ENCODE data around the gene CMSS1. TPM values are rescaled to one million over a fixed set of nuclear protein-coding genes. Genes with fewer than 3 reads are reported as not detected.
"Not testable (repeated sequence)": the region's sequence is repeated elsewhere in the genome, so short reads cannot be mapped to it uniquely, and the experiment has no call there.

The CMSS1 gene
- total and polyA plus RNA-seq, 7 experiments from 2014 or later = 14.9 to 47.7 (median 18.4) TPM

DNA sequence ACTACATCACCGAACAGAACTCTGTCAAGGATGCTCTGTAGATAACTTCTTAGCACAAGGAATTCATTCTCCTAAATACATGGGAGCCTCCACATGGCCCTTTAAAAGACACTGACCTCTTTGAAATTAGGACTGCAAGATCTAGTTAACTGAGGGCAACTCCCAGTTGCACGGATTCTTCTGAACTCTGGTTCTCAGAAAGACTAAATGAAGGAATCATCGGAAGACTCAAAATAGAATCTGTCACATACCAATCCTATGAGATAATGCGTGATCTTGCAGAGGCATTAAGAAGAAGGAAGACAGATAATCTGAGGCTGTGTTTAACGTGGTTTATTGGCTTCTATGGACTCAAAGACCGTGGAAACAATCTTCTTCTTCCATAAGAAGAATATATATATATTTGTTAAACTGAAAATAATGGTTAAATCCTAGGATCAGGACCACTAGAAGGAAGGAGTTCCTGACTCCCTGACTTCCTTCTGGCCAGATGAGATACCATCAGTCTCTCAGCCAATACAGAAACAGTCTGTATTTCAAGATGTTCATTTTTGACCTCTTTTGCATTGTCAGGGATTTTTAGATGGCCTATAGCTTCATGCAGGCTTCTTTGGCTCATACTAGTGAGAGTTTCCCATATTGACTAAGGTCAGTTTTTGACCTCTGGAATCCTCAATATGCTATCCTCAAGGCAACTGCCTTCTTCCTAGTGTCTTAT is 409.2 kb downstream of the CMSS1 start:
- H3K9me3 Mint-ChIP-seq = peaks cover 0 to 2% (median 0%) of the 10 kb centered on the region in 11 donors
- H3K36me3 ChIP-seq (ENCODE audit: control insufficient read depth in 2 of 3, insufficient read depth in 3 of 3, low read length in 3 of 3) = no peaks in the 10 kb centered on the region
- intact Hi-C loops (cut with micrococcal nuclease) = no loop called here
- peaks cover 0 to 3% (median 0%) of the 10 kb centered on the region in 5 donors for H3K27me3 Mint-ChIP-seq
- H3K27ac Mint-ChIP-seq = no peak overlapping the region
- H3K36me3 Mint-ChIP-seq = peaks cover 0 to 2% (median 0%) of the 10 kb centered on the region in 5 donors
- no peak overlapping the region for H3K4me3 ChIP-seq (ENCODE audit: low read length)
- H3K27me3 ChIP-seq (ENCODE audit: control insufficient read depth in 2 of 2, insufficient read depth in 2 of 2, low read length in 2 of 2) = no peaks in the 10 kb centered on the region
- DNase-seq (no peak), ATAC-seq (no peak)
- POLR2A ChIA-PET = no interaction called here
- no peaks in the 10 kb centered on the region for H3K4me1 ChIP-seq (ENCODE audit: control insufficient read depth in 2 of 2, insufficient read depth in 2 of 2, low read length in 2 of 2)
- no peak overlapping the region for H3K4me3 Mint-ChIP-seq
- CTCF ChIA-PET = interaction anchor here (0.6 kb wide), 2 partner anchors 1077 to 1729 kb away, joined by 3 to 5 read pairs; partner anchors contain the start of gene OR5K2
- H3K27ac ChIP-seq (ENCODE audit: low read depth, low read length) = no peak overlapping the region
- peaks cover 4 to 13% (median 6%) of the 10 kb centered on the region in 7 donors for H3K4me1 Mint-ChIP-seq
- no peaks in the 10 kb centered on the region for H3K9me3 ChIP-seq (ENCODE audit: control insufficient read depth in 2 of 3, low read length in 3 of 3)

DNA sequence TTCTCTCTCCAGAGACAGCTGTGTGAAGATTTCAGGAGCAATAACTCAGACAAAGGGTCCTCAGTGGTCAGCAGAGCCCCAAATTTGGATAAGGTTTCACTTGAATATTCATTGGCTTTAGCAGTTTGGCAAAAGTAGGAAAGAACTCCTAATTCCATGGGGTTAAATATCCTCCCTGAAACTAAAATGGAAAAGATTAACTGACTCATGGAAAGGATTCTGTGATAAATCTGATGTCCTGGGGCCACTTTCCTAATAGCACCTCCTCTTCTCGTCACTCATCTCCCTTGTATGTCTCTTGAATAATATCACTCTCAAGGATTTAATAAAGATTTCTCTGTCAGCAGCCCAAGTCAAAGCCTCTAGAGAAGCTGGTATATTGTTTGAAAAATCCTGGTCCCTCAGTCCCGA is 409.9 kb downstream of the CMSS1 start:
- ChIA-PET POLR2A (no interaction called here), CTCF (no interaction called here)
- Mint-ChIP-seq H3K27me3 (peaks cover 0 to 5% (median 0%) of the 10 kb centered on the region in 5 donors), H3K27ac (no peak overlapping the region), H3K36me3 (peaks cover 0 to 2% (median 0%) of the 10 kb centered on the region in 5 donors), H3K9me3 (peaks cover 0 to 2% (median 0%) of the 10 kb centered on the region in 11 donors), H3K4me3 (no peak overlapping the region), H3K4me1 (peaks cover 4 to 13% (median 6%) of the 10 kb centered on the region in 7 donors)
- intact Hi-C loops (cut with micrococcal nuclease) = no loop called here
- no peak for DNase-seq
- no peak overlapping the region for H3K27ac ChIP-seq (ENCODE audit: low read depth, low read length)
- no peaks in the 10 kb centered on the region for H3K4me1 ChIP-seq (ENCODE audit: control insufficient read depth in 2 of 2, insufficient read depth in 2 of 2, low read length in 2 of 2)
- H3K4me3 ChIP-seq (ENCODE audit: low read length) = no peak overlapping the region
- no peaks in the 10 kb centered on the region for H3K36me3 ChIP-seq (ENCODE audit: control insufficient read depth in 2 of 3, insufficient read depth in 3 of 3, low read length in 3 of 3)
- ATAC-seq = no peak
- no peaks in the 10 kb centered on the region for H3K27me3 ChIP-seq (ENCODE audit: control insufficient read depth in 2 of 2, insufficient read depth in 2 of 2, low read length in 2 of 2)
- H3K9me3 ChIP-seq (ENCODE audit: control insufficient read depth in 2 of 3, low read length in 3 of 3) = no peaks in the 10 kb centered on the region

DNA sequence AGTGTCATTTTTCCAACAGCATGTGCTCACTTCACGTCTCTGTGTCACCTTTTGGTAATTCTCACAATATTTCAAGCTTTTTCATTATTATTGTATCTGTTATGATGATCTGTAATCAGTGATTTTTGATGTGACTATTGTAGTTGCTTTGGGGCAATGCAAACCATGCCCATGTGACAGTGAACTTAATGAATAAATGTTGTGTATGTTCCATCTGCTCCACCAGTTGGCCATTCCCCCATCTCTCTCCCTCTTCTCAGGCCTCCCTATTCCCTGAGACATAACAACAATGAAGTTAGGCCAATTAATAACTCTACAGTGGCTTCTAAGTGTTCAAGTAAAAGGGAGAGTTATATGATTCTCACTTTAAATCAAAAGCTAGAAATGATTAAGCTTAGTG is 410.6 kb downstream of the CMSS1 start:
- H3K4me3 ChIP-seq (ENCODE audit: low read length) = no peak overlapping the region
- peaks cover 0 to 6% (median 0%) of the 10 kb centered on the region in 5 donors for H3K27me3 Mint-ChIP-seq
- no peaks in the 10 kb centered on the region for H3K27me3 ChIP-seq (ENCODE audit: control insufficient read depth in 2 of 2, insufficient read depth in 2 of 2, low read length in 2 of 2)
- H3K27ac ChIP-seq (ENCODE audit: low read depth, low read length) = no peak overlapping the region
- ChIA-PET CTCF (no interaction called here), POLR2A (no interaction called here)
- peaks cover 0 to 2% (median 0%) of the 10 kb centered on the region in 5 donors for H3K36me3 Mint-ChIP-seq
- no peaks in the 10 kb centered on the region for H3K9me3 ChIP-seq (ENCODE audit: control insufficient read depth in 2 of 3, low read length in 3 of 3)
- H3K36me3 ChIP-seq (ENCODE audit: control insufficient read depth in 2 of 3, insufficient read depth in 3 of 3, low read length in 3 of 3) = no peaks in the 10 kb centered on the region
- H3K4me1 Mint-ChIP-seq = peaks cover 4 to 13% (median 6%) of the 10 kb centered on the region in 7 donors
- peaks cover 0 to 2% (median 0%) of the 10 kb centered on the region in 11 donors for H3K9me3 Mint-ChIP-seq
- intact Hi-C loops (cut with micrococcal nuclease) = no loop called here
- H3K4me1 ChIP-seq (ENCODE audit: control insufficient read depth in 2 of 2, insufficient read depth in 2 of 2, low read length in 2 of 2) = no peaks in the 10 kb centered on the region
- H3K4me3 Mint-ChIP-seq = no peak overlapping the region
- DNase-seq (no peak), ATAC-seq (no peak)
- peak overlapping the region in 2 of 9 donors; percentile 6 to 16 for H3K27ac Mint-ChIP-seq

DNA sequence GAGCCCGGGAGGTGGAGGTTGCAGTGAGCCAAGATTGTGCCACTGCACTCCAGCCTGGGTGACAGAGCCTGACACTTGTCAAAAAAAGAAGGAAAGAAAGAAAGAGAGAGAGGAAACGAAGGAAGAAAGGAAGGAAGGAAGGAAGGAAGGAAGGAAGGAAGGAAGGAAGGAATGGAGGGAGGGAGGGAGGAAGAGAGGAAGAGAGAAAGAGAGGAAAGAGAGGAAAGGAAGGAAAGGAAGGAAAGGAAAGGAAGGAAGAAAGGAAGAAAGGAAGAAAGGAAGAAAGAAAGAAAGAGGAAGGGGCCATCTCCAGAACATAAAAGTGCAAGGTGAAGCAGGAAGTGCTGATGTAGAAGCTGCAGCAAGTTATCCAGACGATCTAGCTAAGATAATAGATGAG is 411.5 kb downstream of the CMSS1 start:
- CTCF ChIA-PET; H3K9me3 Mint-ChIP-seq; H3K27ac ChIP-seq (ENCODE audit: low read depth, low read length); H3K4me3 ChIP-seq (ENCODE audit: low read length); ATAC-seq; H3K4me3 Mint-ChIP-seq; H3K9me3 ChIP-seq (ENCODE audit: control insufficient read depth in 2 of 3, low read length in 3 of 3); intact Hi-C loops (cut with micrococcal nuclease); H3K36me3 Mint-ChIP-seq; POLR2A ChIA-PET; H3K36me3 ChIP-seq (ENCODE audit: control insufficient read depth in 2 of 3, insufficient read depth in 3 of 3, low read length in 3 of 3); H3K4me1 ChIP-seq (ENCODE audit: control insufficient read depth in 2 of 2, insufficient read depth in 2 of 2, low read length in 2 of 2); H3K27me3 ChIP-seq (ENCODE audit: control insufficient read depth in 2 of 2, insufficient read depth in 2 of 2, low read length in 2 of 2); DNase-seq: not testable (repeated sequence)
- H3K27ac Mint-ChIP-seq = peak overlapping the region in 2 of 9 donors; percentile 34 to 54
- H3K27me3 Mint-ChIP-seq = peaks cover 0 to 11% (median 0%) of the 10 kb centered on the region in 5 donors
- peaks cover 4 to 13% (median 6%) of the 10 kb centered on the region in 7 donors for H3K4me1 Mint-ChIP-seq

DNA sequence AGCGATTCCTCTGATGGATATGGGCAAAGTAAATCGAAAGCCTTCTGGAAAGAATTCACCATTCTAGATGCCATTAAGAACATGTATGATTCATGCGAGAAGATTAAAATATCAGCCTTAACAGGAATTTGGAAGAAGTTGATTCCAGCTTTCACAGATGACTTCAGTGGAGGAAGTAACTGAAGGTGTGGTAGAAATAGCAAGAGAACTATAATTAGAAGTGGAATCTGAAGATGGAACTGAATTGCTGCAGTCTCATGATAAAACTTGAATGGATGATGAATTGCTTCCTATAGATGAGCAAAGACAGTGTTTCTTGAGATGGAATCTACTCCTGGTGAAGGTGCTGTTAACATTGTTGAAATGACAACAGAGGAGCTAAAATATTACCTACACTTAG is 413.0 kb downstream of the CMSS1 start:
- Histone ChIP-seq H3K27ac (ENCODE audit: low read depth, low read length) (no peak overlapping the region), H3K9me3 (ENCODE audit: control insufficient read depth in 2 of 3, low read length in 3 of 3) (no peaks in the 10 kb centered on the region), H3K4me3 (ENCODE audit: low read length) (no peak overlapping the region), H3K36me3 (ENCODE audit: control insufficient read depth in 2 of 3, insufficient read depth in 3 of 3, low read length in 3 of 3) (no peaks in the 10 kb centered on the region), H3K4me1 (ENCODE audit: control insufficient read depth in 2 of 2, insufficient read depth in 2 of 2, low read length in 2 of 2) (no peaks in the 10 kb centered on the region), H3K27me3 (ENCODE audit: control insufficient read depth in 2 of 2, insufficient read depth in 2 of 2, low read length in 2 of 2) (no peaks in the 10 kb centered on the region)
- peaks cover 4 to 13% (median 6%) of the 10 kb centered on the region in 7 donors for H3K4me1 Mint-ChIP-seq
- H3K27ac Mint-ChIP-seq = no peak overlapping the region
- H3K9me3 Mint-ChIP-seq = peaks cover 0 to 2% (median 0%) of the 10 kb centered on the region in 11 donors
- ATAC-seq (no peak), DNase-seq (no peak)
- H3K4me3 Mint-ChIP-seq = no peak overlapping the region
- ChIA-PET CTCF (no interaction called here), POLR2A (no interaction called here)
- intact Hi-C loops (cut with micrococcal nuclease) = no loop called here
- peaks cover 0 to 2% (median 0%) of the 10 kb centered on the region in 5 donors for H3K36me3 Mint-ChIP-seq
- peaks cover 0 to 19% (median 0%) of the 10 kb centered on the region in 5 donors for H3K27me3 Mint-ChIP-seq

Small RNAs within 50 kb of the gene (microRNA-seq; reads per million reads assigned to microRNA genes)
- gene MIR3921 (ENCODE audit: borderline microRNAs expressed) = not detected

Other genes with a start within 250 kb of the CMSS1 start
- under 1 TPM in 4 of 5 experiments, not detected in 1; 0.13 to 0.24 (median 0.14) TPM for gene COL8A1, start 179.3 kb upstream of the CMSS1 start, total RNA-seq
- not detected for gene COL8A1, start 179.3 kb upstream of the CMSS1 start, polyA plus RNA-seq

All from naive thymus-derived CD4-positive, alpha-beta T cell (primary cell).